Iris pigment epithelial cell (primary cell): ENCODE measurements around the gene TMEM203.

Experiments
- DNase-seq: peaks from one replicate; pipeline ENCODE4 v3.0.0-alpha.2; 2011; ENCODE audit warnings: low read depth

TMEM203 gene

GRCh38 chr9:137178939-137179630 lies 26.4 kb downstream of the TMEM203 start:
- DNase-seq: no peak

GRCh38 chr9:137178201-137178938 lies 27.1 kb downstream of the TMEM203 start:
- no peak for DNase-seq

- DNase-seq: peak; percentile 54
Observed at GRCh38 chr9:137176302-137177182, 28.9 kb downstream of the TMEM203 start.

- no peak for DNase-seq
Observed at GRCh38 chr9:137175345-137175961, 30.0 kb downstream of the TMEM203 start.

- DNase-seq: no peak
Observed at GRCh38 chr9:137174722-137175293, 30.6 kb downstream of the TMEM203 start.

GRCh38 chr9:137173796-137174664 lies 31.4 kb downstream of the TMEM203 start:
- DNase-seq: no peak

GRCh38 chr9:137172901-137173795 lies 32.3 kb downstream of the TMEM203 start:
- DNase-seq: no peak

GRCh38 chr9:137171149-137171900 lies 34.1 kb downstream of the TMEM203 start:
- no peak for DNase-seq

- DNase-seq: no peak
Observed at GRCh38 chr9:137170486-137171148, 34.8 kb downstream of the TMEM203 start.

- no peak for DNase-seq
Observed at GRCh38 chr9:137169896-137170358, 35.5 kb downstream of the TMEM203 start, which contains the start of gene LRRC26. Gene LRRC26, minus strand, starts transcription at chr9:137170051. Its CDS starts 108 bp downstream, at chr9:137169943.

GRCh38 chr9:137168904-137169856 lies 36.3 kb downstream of the TMEM203 start:
- DNase-seq: peak; percentile 60

GRCh38 chr9:137168573-137168903 lies 36.9 kb downstream of the TMEM203 start:
- DNase-seq: no peak

GRCh38 chr9:137167747-137168572 lies 37.5 kb downstream of the TMEM203 start:
- DNase-seq: no peak

- no peak for DNase-seq
Observed at GRCh38 chr9:137167277-137167746, 38.1 kb downstream of the TMEM203 start.

- DNase-seq: no peak
Observed at GRCh38 chr9:137166380-137167229, 38.8 kb downstream of the TMEM203 start.
